H1 (cell line): ENCODE results near the gene TGM2. TPM values are rescaled to one million over a fixed set of nuclear protein-coding genes. Genes with fewer than 3 reads are reported as not detected.

ENCODE experiments used
- CTCF ChIA-PET: fragments of 300-600 bp; sonication (Branson Sonifier 250); formaldehyde crosslinking; loops from one replicate; lab custom pipeline; 2021; ENCODE audit not compliant: partially characterized antibody; lab: Charles Lee
- POLR2A ChIA-PET: fragments of 300-600 bp; sonication (Branson Sonifier 250); formaldehyde crosslinking; loops from one replicate; lab custom pipeline; 2021; ENCODE audit warnings: inconsistent platforms; ENCODE audit not compliant: partially characterized antibody; lab: Charles Lee
- DNase-seq, 2 experiments: peaks; one replicate each; pipeline versions ENCODE4 v3.0.0 to v3.0.0-alpha.2; 2010 to 2022; ENCODE audit warnings: low spot score in 2 of 2, low read depth in 1 of 2, mixed read lengths in 1 of 2
- FAIRE-seq: peaks from 2 replicates; lab custom pipeline; 2011; peaks lifted over from hg19 to GRCh38; lab: Jason Lieb, UNC
- H2AFZ ChIP-seq: 2 replicates; pipeline ENCODE4 v1.8.1; 2012; ENCODE audit warnings: low read length, inconsistent platforms
- H2AK5ac ChIP-seq: 2 replicates; pipeline ENCODE4 v1.6.1; 2013; ENCODE audit warnings: low read depth, low read length
- H2BK120ac ChIP-seq: replicated peaks from 2 replicates; pipeline ENCODE3; 2013; ENCODE audit warnings: low read depth, low read length, inconsistent platforms
- H2BK12ac ChIP-seq: 2 replicates; pipeline ENCODE4 v1.6.1; 2013; ENCODE audit warnings: low read depth, low read length
- H2BK15ac ChIP-seq: 2 replicates; pipeline ENCODE4 v1.6.1; 2013; ENCODE audit warnings: low read length
- H2BK20ac ChIP-seq: 2 replicates; pipeline ENCODE4 v1.6.1; 2013; ENCODE audit warnings: low read length
- H2BK5ac ChIP-seq: 2 replicates; pipeline ENCODE4 v1.6.1; 2013; ENCODE audit warnings: low read depth, low read length
- H3K14ac ChIP-seq: 2 replicates; pipeline ENCODE4 v1.6.1; 2013; ENCODE audit warnings: inconsistent platforms; ENCODE audit not compliant: insufficient read length
- H3K18ac ChIP-seq: 2 replicates; pipeline ENCODE4 v1.6.1; 2013; ENCODE audit warnings: low read length; ENCODE audit errors: extremely low read depth
- H3K23ac ChIP-seq: 2 replicates; pipeline ENCODE4 v1.6.1; 2013; ENCODE audit warnings: inconsistent platforms; ENCODE audit not compliant: insufficient read length
- H3K23me2 ChIP-seq: 2 replicates; pipeline ENCODE4 v1.6.1; 2013; ENCODE audit warnings: low read depth, low read length
- H3K27ac ChIP-seq: 2 replicates; pipeline ENCODE4 v1.6.1; 2011; ENCODE audit warnings: low read depth, low read length, inconsistent platforms
- H3K27me3 ChIP-seq, 4 experiments: replicated peaks in 1 of 4; 1 replicate in 1 of 4; 2 replicates in 3 of 4; pipeline versions ENCODE4 v1.6.1 to v1.8.1; 2011 to 2013; ENCODE audit warnings: low read length in 3 of 4, mild to moderate bottlenecking in 3 of 4, inconsistent platforms in 2 of 4, mixed read lengths in 2 of 4, moderate library complexity in 1 of 4; ENCODE audit not compliant: control insufficient read depth in 3 of 4, insufficient read depth in 3 of 4; ENCODE audit errors: extremely low read depth in 1 of 4
- H3K36me3 ChIP-seq, 4 experiments: 2 replicates each; pipeline versions ENCODE4 v1.6.1 to v1.8.1; 2011 to 2013; ENCODE audit warnings: mild to moderate bottlenecking in 4 of 4, low read length in 3 of 4, moderate library complexity in 2 of 4, control low read depth in 1 of 4, inconsistent platforms in 1 of 4; ENCODE audit not compliant: insufficient read depth in 4 of 4, control insufficient read depth in 2 of 4
- H3K4ac ChIP-seq: replicated peaks from 2 replicates; pipeline ENCODE3; 2013; ENCODE audit warnings: low read length, low read depth, mixed read lengths, inconsistent platforms; ENCODE audit not compliant: insufficient read length
- H3K4me1 ChIP-seq, 4 experiments: replicated peaks in 1 of 4; 1 replicate in 1 of 4; 2 replicates in 3 of 4; pipeline versions ENCODE4 v1.6.1 to v1.8.1; 2011 to 2013; ENCODE audit warnings: low read length in 3 of 4, inconsistent platforms in 2 of 4, mixed read lengths in 1 of 4; ENCODE audit not compliant: insufficient read depth in 4 of 4, control insufficient read depth in 3 of 4
- H3K4me2 ChIP-seq, 2 experiments: 2 replicates each; pipeline versions ENCODE4 v1.6.1 to v1.8.1; 2011 to 2013; ENCODE audit warnings: low read depth in 2 of 2, low read length in 2 of 2, control low read depth in 1 of 2, inconsistent platforms in 1 of 2, mild to moderate bottlenecking in 1 of 2; ENCODE audit not compliant: insufficient read depth in 1 of 2
- H3K4me3 ChIP-seq, 4 experiments: fragments of 200-600, 300-600 bp in 1 of 4; sonication (generic), shearing (Covaris generic), sonication (Bioruptor Twin) in 1 of 4; 2 replicates each; pipeline versions ENCODE4 v1.5.1 to v1.8.1; 2011 to 2016; ENCODE audit warnings: low read length in 4 of 4, low read depth in 3 of 4, control low read depth in 2 of 4, inconsistent platforms in 2 of 4, mild to moderate bottlenecking in 2 of 4, mixed read lengths in 1 of 4, moderate library complexity in 1 of 4; ENCODE audit not compliant: insufficient read depth in 2 of 4; ENCODE audit errors: extremely low read depth in 1 of 4
- H3K56ac ChIP-seq: replicated peaks from 2 replicates; pipeline ENCODE3; 2013; ENCODE audit warnings: low read depth, mild to moderate bottlenecking, mixed read lengths, low read length, inconsistent platforms; ENCODE audit not compliant: insufficient read length
- H3K79me1 ChIP-seq: 2 replicates; pipeline ENCODE4 v1.6.1; 2013; ENCODE audit warnings: low read depth, low read length, control low read depth
- H3K79me2 ChIP-seq, 2 experiments: 2 replicates each; pipeline versions ENCODE4 v1.6.1 to v1.8.1; 2012 to 2013; ENCODE audit warnings: low read length in 2 of 2, mild to moderate bottlenecking in 2 of 2, inconsistent platforms in 1 of 2; ENCODE audit not compliant: insufficient read depth in 2 of 2, control insufficient read depth in 1 of 2
- H3K9ac ChIP-seq, 4 experiments: replicated peaks in 1 of 4; 1 replicate in 1 of 4; 2 replicates in 3 of 4; pipeline versions ENCODE4 v1.6.1 to v1.8.1; 2011 to 2013; ENCODE audit warnings: low read depth in 3 of 4, low read length in 3 of 4, control low read depth in 2 of 4, mild to moderate bottlenecking in 2 of 4, moderate library complexity in 2 of 4, inconsistent platforms in 1 of 4; ENCODE audit errors: extremely low read depth in 1 of 4
- H3K9me3 ChIP-seq, 2 experiments: 2 replicates each; pipeline versions ENCODE4 v1.6.1 to v1.8.1; 2012 to 2013; ENCODE audit warnings: mild to moderate bottlenecking in 2 of 2, moderate library complexity in 2 of 2, control low read depth in 1 of 2, inconsistent platforms in 1 of 2, low read depth in 1 of 2, low read length in 1 of 2, mixed read lengths in 1 of 2; ENCODE audit not compliant: insufficient read depth in 2 of 2
- H4K20me1 ChIP-seq, 2 experiments: replicated peaks in 1 of 2; 2 replicates each; pipeline versions ENCODE3 to v1.8.1; 2011 to 2013; ENCODE audit warnings: inconsistent platforms in 2 of 2, low read length in 2 of 2, mild to moderate bottlenecking in 1 of 2; ENCODE audit not compliant: insufficient read depth in 2 of 2, control insufficient read depth in 1 of 2
- H4K5ac ChIP-seq: 2 replicates; pipeline ENCODE4 v1.6.1; 2013; ENCODE audit warnings: low read length, low read depth, mixed read lengths, inconsistent platforms; ENCODE audit not compliant: insufficient read length
- H4K8ac ChIP-seq: 2 replicates; pipeline ENCODE4 v1.8.0; 2013; ENCODE audit warnings: mild to moderate bottlenecking, moderate library complexity, low read length, inconsistent platforms; ENCODE audit not compliant: insufficient read depth; ENCODE audit errors: extremely low read depth
- H4K91ac ChIP-seq: replicated peaks from 2 replicates; pipeline ENCODE3; 2013; ENCODE audit warnings: low read length, mixed read lengths, inconsistent platforms; ENCODE audit not compliant: insufficient read length
- BCL11A ChIP-seq, 2 experiments: IDR thresholded peaks; one replicate each; pipeline ENCODE4 v1.6.1; 2011; ENCODE audit warnings: low read depth in 2 of 2, low read length in 2 of 2, mild to moderate bottlenecking in 2 of 2
- CBX5 ChIP-seq: fragments of 300-800, 300-1000 bp; sonication (generic); IDR thresholded peaks from 2 replicates; pipeline ENCODE4 v1.7.1; 2016; ENCODE audit warnings: antibody characterized with exemption, low read length, low read depth
- EP300 ChIP-seq, 2 experiments: IDR thresholded peaks; 1 replicate in 1 of 2; 2 replicates in 1 of 2; pipeline ENCODE4 v1.6.1; 2011 to 2012; ENCODE audit warnings: low read depth in 2 of 2, low read length in 2 of 2, mild to moderate bottlenecking in 2 of 2, borderline replicate concordance in 1 of 2, inconsistent platforms in 1 of 2, moderate library complexity in 1 of 2
- GTF2F1 ChIP-seq: IDR thresholded peaks from 2 replicates; pipeline ENCODE4 v1.6.1; 2012; ENCODE audit warnings: low read depth, low read length, improper control_type of control experiment, borderline replicate concordance
- POLR2A ChIP-seq, 2 experiments: IDR thresholded peaks; 1 replicate in 1 of 2; 2 replicates in 1 of 2; pipeline ENCODE4 v1.6.1; 2011; ENCODE audit warnings: low read depth in 2 of 2, low read length in 2 of 2, mild to moderate bottlenecking in 2 of 2; ENCODE audit errors: control extremely low read depth in 1 of 2
- POU5F1 ChIP-seq: IDR thresholded peaks from 2 replicates; pipeline ENCODE4 v1.6.1; 2011; ENCODE audit warnings: low read depth, mild to moderate bottlenecking, low read length, moderate library complexity
- RAD21 ChIP-seq, 2 experiments: IDR thresholded peaks in 1 of 2; conservative IDR thresholded peaks in 1 of 2; 2 replicates each; pipeline ENCODE4 v1.6.1; 2011; ENCODE audit warnings: low read depth in 2 of 2, low read length in 2 of 2, improper control_type of control experiment in 1 of 2, inconsistent platforms in 1 of 2, mild to moderate bottlenecking in 1 of 2, moderate library complexity in 1 of 2
- RBBP5 ChIP-seq: IDR thresholded peaks from 2 replicates; pipeline ENCODE4 v1.7.1; 2012; ENCODE audit warnings: low read depth, mild to moderate bottlenecking, inconsistent platforms, low read length, moderate library complexity, borderline replicate concordance
- SAP30 ChIP-seq: fragments of 300-600 bp; sonication (generic); IDR thresholded peaks from 2 replicates; pipeline ENCODE4 v1.7.1; 2012; ENCODE audit warnings: low read length, moderate library complexity, mild to moderate bottlenecking, inconsistent platforms; ENCODE audit not compliant: insufficient read depth, insufficient replicate concordance
- SIN3A ChIP-seq, 2 experiments: IDR thresholded peaks in 1 of 2; conservative IDR thresholded peaks in 1 of 2; 2 replicates each; pipeline ENCODE4 v1.6.1; 2011 to 2012; ENCODE audit warnings: low read length in 2 of 2, improper control_type of control experiment in 1 of 2, low read depth in 1 of 2, mild to moderate bottlenecking in 1 of 2
- SP4 ChIP-seq: IDR thresholded peaks from 2 replicates; pipeline ENCODE4 v1.6.1; 2012; ENCODE audit warnings: low read length, inconsistent platforms
- SRF ChIP-seq: IDR thresholded peaks from 2 replicates; pipeline ENCODE4 v1.6.1; 2011; ENCODE audit warnings: mild to moderate bottlenecking, low read depth, low read length, moderate library complexity
- SUZ12 ChIP-seq: fragments of 200-600 bp; sonication (generic); IDR thresholded peaks from 2 replicates; pipeline ENCODE4 v1.6.1; 2012; ENCODE audit warnings: mild to moderate bottlenecking, inconsistent platforms, low read length, moderate library complexity, mixed read lengths
- TAF7 ChIP-seq: optimal IDR thresholded peaks from 2 replicates; pipeline ENCODE3; 2011; ENCODE audit warnings: low read depth, mild to moderate bottlenecking, inconsistent platforms, low read length, moderate library complexity, borderline replicate concordance
- TCF12 ChIP-seq: IDR thresholded peaks from 2 replicates; pipeline ENCODE4 v1.6.1; 2011; ENCODE audit warnings: low read depth, mild to moderate bottlenecking, low read length
- WGBS, 2 experiments: shearing (Covaris generic) in 1 of 2; methylation state at CpG; one replicate each; pipeline versions ENCODE4 v1.1.6 to v1.1.7; 2013 to 2015; ENCODE audit warnings: low lambda C conversion rate in 2 of 2, mixed read lengths in 2 of 2, inconsistent platforms in 1 of 2, low coverage in 1 of 2, missing lambda C conversion rate in 1 of 2; ENCODE audit not compliant: insufficient replicate concordance in 2 of 2, insufficient coverage in 1 of 2, insufficient read length in 1 of 2; ENCODE audit errors: extremely low coverage in 1 of 2, missing lambda C conversion rate in 1 of 2; 5-methylcytosine and 5-hydroxymethylcytosine counted together
- polyA plus RNA-seq, 7 experiments: library from polyadenylated mRNA; depleted of rRNA in 3 of 7; stranded (reverse) in 5 of 7; unstranded in 2 of 7; fragments of >200 nt in 5 of 7; fragments of 200-250 nt in 2 of 7; gene quantifications; 1 replicate in 5 of 7; 2 replicates in 1 of 7; 4 replicates in 1 of 7; pipeline versions ENCODE4 v1.2.1 to v1.2.3, GENCODE V29; 2011 to 2013; ENCODE audit warnings: missing spikeins in 2 of 7, mixed read lengths in 2 of 7
- total RNA-seq: library from RNA; stranded (reverse); fragmentation: NEBNext Ultra II Directional; extraction: Animal tissue kit (Norgen Biotek cat#: 25700); gene quantifications from 2 replicates; pipeline ENCODE4 v1.2.1, GENCODE V29; 2021

TGM2 gene
- total and polyA plus RNA-seq, 2 of the 8 experiments (the other 6 are each of a cell fraction or from before 2014, with no cell fraction given) = 0.86 to 1.0 TPM

DNA sequence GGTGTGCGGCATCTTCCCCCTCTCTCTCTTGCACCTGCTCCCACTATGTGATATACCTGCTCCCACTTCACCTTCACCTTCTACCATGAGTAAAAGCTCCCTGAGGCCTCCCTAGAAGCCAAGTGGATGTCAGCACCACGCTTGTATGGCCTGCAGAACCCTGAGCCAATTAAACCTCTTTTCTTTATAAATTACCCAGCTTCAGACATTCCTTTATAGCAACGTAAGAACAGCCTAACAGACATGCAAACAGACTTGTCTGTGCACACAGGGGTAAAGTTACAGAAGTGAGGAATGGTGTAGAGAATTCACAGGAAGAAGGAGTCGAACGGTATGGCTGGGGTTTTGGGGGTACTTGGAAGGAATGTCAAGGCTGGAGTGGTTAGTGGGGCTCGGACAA, 14.8 kb upstream of the TGM2 start:
- H3K14ac ChIP-seq = no peak overlapping the region
- DNase-seq (no peak), FAIRE-seq (no peak)
- no peaks in the 10 kb centered on the region for H3K23me2 ChIP-seq
- no peaks in the 10 kb centered on the region for H3K9me3 ChIP-seq
- no peak overlapping the region for H4K91ac ChIP-seq
- H2BK20ac ChIP-seq = no peak overlapping the region
- no peak overlapping the region for H3K27ac ChIP-seq
- H2BK12ac ChIP-seq = no peak overlapping the region
- no peak overlapping the region for H3K4me2 ChIP-seq
- H3K4ac ChIP-seq = no peak overlapping the region
- no peaks in the 10 kb centered on the region for H4K20me1 ChIP-seq
- no peak overlapping the region for H2BK120ac ChIP-seq
- no peak overlapping the region for H3K4me3 ChIP-seq
- no peaks in the 10 kb centered on the region for H3K79me1 ChIP-seq
- CTCF ChIA-PET = no interaction called here
- no peaks in the 10 kb centered on the region for H3K36me3 ChIP-seq
- no peak overlapping the region for H2BK5ac ChIP-seq
- H3K79me2 ChIP-seq = no peaks in the 10 kb centered on the region
- POLR2A ChIA-PET = no interaction called here
- H3K4me1 ChIP-seq = no peaks in the 10 kb centered on the region
- no peak overlapping the region for H4K8ac ChIP-seq
- H2AFZ ChIP-seq = no peak overlapping the region
- H4K5ac ChIP-seq = no peak overlapping the region
- no peak overlapping the region for H2AK5ac ChIP-seq
- H2BK15ac ChIP-seq = no peak overlapping the region
- H3K23ac ChIP-seq = no peak overlapping the region
- no peak overlapping the region for H3K18ac ChIP-seq
- peak overlapping the region; percentile 32 for H3K56ac ChIP-seq
- no peaks in the 10 kb centered on the region for H3K27me3 ChIP-seq
- no peak overlapping the region for H3K9ac ChIP-seq
- 76% methylated on average over 6 of the region's 6 CpGs; no CpG with 5 or more reads in 1 of the 2 experiments for WGBS, 2 experiments
- no peak for TF ChIP-seq POU5F1
- no peak for TF ChIP-seq RBBP5
- TF ChIP-seq CBX5 = no peak
- TF ChIP-seq SUZ12 = no peak
- TF ChIP-seq GTF2F1 = no peak
- TF ChIP-seq SIN3A (conservative IDR thresholded peaks at IDR 0.05 in 1 of 2, IDR thresholded peaks at IDR 0.05 in 1 of 2; ENCODE audit: low read depth in 1 of 2, low read length in 2 of 2) = no peak
- no peak for TF ChIP-seq POLR2A (IDR thresholded peaks at IDR 0.05; ENCODE audit: control extremely low read depth in 1 of 2, low read depth in 2 of 2, low read length in 2 of 2)
- TF ChIP-seq SP4 = no peak
- TF ChIP-seq SRF = no peak
- no peak for TF ChIP-seq SAP30
- no peak for TF ChIP-seq BCL11A (IDR thresholded peaks at IDR 0.05; ENCODE audit: low read depth in 2 of 2, low read length in 2 of 2)
- no peak for TF ChIP-seq TCF12
- no peak for TF ChIP-seq TAF7
- TF ChIP-seq RAD21 (IDR thresholded peaks at IDR 0.05 in 1 of 2, conservative IDR thresholded peaks at IDR 0.05 in 1 of 2; ENCODE audit: low read depth in 2 of 2, low read length in 2 of 2) = no peak
- no peak for TF ChIP-seq EP300 (IDR thresholded peaks at IDR 0.05; ENCODE audit: borderline replicate concordance in 1 of 2, low read depth in 2 of 2, low read length in 2 of 2)
